ENCODE measurements around the gene COA1. TPM values are rescaled to one million over a fixed set of nuclear protein-coding genes. Genes with fewer than 3 reads are reported as not detected.
A peak's percentile ranks its signal among the peaks of the same experiment; 100 is the strongest.
"Not testable (repeated sequence)": the region's sequence is repeated elsewhere in the genome, so short reads cannot be mapped to it uniquely, and the experiment has no call there.

COA1 gene
- total RNA-seq, 1 experiment from 2014 or later = 102 TPM

- DNase-seq (ENCODE audit: low read depth) = no peak
Observed at GRCh38 chr7:43727003-43727402, 2.3 kb downstream of the COA1 start.

DNA sequence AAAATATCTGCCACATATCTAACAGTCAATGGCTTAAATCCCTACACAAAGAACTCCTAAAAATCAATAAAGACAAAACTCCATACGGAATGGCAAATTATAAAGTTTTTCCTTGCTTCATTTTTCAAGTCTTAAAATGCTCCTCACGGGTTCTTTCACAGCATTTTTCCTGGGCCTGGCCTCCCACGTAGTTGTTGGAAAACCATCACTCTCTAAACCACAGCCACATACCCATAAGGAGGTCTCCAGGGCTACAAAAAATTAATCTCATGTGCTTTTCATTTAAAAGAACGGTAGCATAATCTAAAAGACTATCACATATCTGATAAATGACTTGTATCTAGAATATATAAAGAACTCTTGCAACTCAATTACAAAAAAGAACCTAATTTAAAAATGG lies 2.9 kb downstream of the COA1 start:
- DNase-seq (ENCODE audit: low read depth) = no peak

DNA sequence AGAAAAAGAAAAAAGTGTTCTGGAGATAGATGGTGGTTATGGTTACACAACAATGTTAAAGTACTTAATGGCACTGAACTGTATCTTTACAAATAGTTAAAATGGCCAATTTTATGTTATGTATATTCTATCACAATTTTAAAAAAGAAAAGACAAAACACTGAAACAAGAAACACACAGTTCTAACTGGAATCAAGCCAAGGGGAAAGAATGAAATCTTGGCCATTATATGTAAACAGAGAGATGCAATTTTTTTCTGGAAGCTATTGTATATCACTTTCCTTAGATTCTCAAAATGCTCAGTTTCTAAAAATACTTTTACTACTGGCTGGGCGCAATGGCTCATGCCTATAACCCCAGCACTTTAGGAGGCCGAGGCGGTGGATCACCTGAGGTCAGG lies 4.1 kb downstream of the COA1 start:
- DNase-seq (ENCODE audit: low read depth) = no peak

- DNase-seq (ENCODE audit: low read depth) = no peak
Observed at GRCh38 chr7:43723007-43723341, 6.3 kb downstream of the COA1 start.

- peak; percentile 64 for DNase-seq (ENCODE audit: low read depth)
Observed at GRCh38 chr7:43721193-43721806, 8.0 kb downstream of the COA1 start.

GRCh38 chr7:43716598-43716997 lies 12.7 kb downstream of the COA1 start:
- DNase-seq (ENCODE audit: low read depth) = no peak

- DNase-seq (ENCODE audit: low read depth) = not testable (repeated sequence)
Observed at GRCh38 chr7:43715966-43716365, 13.4 kb downstream of the COA1 start.

GRCh38 chr7:43711503-43711902 lies 17.8 kb downstream of the COA1 start:
- DNase-seq (ENCODE audit: low read depth) = no peak

- DNase-seq (ENCODE audit: low read depth) = not testable (repeated sequence)
Observed at GRCh38 chr7:43708055-43708454, 21.3 kb downstream of the COA1 start.

DNA sequence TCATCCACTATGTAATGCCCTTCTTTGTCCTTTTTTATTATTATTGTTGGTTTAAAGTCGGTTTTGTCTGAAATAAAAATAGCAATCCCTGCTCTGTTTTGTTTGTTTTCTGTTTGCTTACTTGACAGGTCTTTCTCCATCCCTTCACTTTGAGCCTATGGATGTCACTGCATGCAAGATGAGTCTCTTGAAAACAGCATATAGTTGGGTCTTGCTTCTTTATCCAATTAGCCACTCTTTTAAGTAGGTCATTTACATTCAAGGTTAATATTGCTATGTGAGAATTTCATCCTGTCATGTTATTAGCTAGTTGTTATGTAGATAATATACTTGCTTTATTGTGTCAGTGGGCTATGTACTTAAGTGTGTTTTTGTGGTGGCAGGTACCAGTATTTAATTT lies 25.8 kb downstream of the COA1 start:
- DNase-seq (ENCODE audit: low read depth) = no peak

GRCh38 chr7:43702974-43703373 lies 26.3 kb downstream of the COA1 start:
- DNase-seq (ENCODE audit: low read depth) = no peak

- DNase-seq (ENCODE audit: low read depth) = no peak
Observed at GRCh38 chr7:43701929-43702328, 27.4 kb downstream of the COA1 start.

GRCh38 chr7:43701500-43701854 lies 27.8 kb downstream of the COA1 start:
- no peak for DNase-seq (ENCODE audit: low read depth)

- DNase-seq (ENCODE audit: low read depth) = peak; percentile 51
Observed at GRCh38 chr7:43700646-43701499, 28.4 kb downstream of the COA1 start.

GRCh38 chr7:43700059-43700501 lies 29.2 kb downstream of the COA1 start:
- peak; percentile 72 for DNase-seq (ENCODE audit: low read depth)

DNA sequence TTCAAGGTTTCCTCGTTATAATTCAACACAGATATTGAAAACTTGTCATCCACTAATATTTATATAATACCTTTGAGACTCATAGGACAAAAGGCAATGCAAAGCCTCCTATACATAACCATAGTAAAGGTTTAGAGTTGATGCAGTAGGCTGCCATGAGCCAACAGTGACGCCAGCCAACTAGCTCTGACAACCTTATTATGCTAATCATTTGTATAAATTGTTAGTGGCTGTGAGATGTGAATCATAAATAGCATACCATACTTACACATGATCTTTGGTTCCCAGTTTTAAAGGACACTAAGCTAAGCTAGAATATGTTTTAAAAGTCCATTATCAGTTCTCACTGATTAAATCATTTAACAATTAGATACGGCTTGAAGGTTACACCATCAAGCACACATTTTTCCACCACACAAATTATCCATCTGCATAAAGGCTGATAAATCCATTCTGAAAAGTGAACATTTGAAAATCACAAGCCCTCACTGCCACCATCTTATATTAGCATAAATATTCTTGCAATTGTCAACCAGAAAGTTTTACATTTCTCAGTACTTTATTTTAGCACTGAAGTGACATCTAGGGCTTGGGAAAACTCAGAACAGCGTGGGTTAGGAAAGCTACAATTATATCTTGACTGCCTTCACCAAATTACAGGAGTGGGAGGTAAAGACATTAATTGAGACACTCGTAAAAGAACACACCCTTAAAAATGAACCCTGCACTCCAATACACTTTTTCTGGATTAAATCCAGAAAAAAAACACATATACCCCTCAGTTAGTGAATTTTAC lies 30.7 kb downstream of the COA1 start:
- DNase-seq (ENCODE audit: low read depth) = no peak

GRCh38 chr7:43697690-43698089 lies 31.6 kb downstream of the COA1 start:
- DNase-seq (ENCODE audit: low read depth) = peak; percentile 66

DNA sequence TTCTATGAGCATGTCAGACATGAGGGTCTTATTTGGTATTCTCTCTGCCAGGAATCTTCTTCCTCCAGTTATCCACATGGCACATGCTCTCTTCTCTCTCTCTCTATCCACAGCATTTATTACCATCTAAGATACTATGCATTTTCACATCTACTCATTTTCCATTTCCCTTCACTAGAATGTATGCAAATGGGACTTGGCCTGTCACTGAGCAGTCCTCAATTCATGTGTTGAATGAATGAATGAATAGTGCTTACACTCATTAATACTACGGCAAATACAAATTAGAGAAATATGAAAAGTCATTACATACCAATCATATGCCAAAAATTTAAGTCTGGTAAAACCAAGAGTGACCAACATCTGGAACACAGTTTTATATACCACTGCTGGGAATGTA lies 34.0 kb downstream of the COA1 start:
- DNase-seq (ENCODE audit: low read depth) = no peak

DNA sequence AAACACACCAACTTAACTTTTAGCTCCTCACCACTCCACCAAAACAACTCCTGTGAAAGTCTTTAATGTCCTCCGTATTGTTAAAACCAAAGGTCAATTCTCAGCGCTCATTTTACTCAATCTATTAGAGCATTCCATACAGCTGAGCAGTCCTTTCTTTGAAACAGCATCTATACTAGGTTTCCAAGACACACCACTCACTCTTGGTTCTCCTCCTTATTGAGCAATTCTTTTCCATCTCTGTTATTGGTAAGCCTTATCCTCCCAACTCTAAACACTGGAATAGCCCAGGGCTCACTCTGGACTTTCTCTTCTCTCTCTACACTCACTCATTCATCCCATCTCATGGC lies 34.9 kb downstream of the COA1 start:
- peak; percentile 90 for DNase-seq (ENCODE audit: low read depth)

DNA sequence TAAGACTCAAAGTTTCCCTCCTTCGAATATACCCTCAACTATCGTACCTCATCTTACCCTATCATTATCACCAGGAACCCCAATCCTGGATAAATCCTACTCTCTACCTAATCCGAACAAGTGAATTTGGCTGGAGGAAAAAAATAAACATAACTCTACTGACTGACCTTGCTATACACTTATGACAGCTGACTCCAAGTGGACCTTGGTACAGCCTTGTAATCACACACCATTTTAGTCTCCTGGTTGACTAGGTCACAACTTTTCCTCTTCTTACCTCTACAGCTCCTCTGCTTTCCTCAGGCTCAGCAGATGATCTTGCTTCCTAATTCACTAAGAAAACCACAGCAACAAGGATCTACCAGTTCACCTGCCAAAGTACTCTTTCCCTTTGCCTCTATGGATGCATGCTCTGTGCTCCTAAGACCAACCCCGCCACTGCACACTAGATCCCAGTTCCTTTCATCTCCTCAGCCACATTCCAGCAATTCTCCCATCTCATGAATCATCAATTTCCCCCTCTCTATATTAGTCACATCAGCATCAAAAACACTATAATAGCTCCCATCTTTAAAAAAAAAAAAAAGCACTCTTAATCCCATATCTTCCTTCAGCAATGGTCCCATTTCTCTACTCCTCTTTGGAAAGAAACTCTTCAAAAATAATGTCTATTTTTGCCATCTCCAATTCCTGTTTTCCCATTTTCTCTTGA lies 35.5 kb downstream of the COA1 start:
- DNase-seq (ENCODE audit: low read depth) = peak; percentile 92

- DNase-seq (ENCODE audit: low read depth) = peak; percentile 82
Observed at GRCh38 chr7:43692582-43693373, 36.5 kb downstream of the COA1 start.
